Panc1 (cell line): ENCODE data around the gene ELFN1. TPM values are rescaled to one million over a fixed set of nuclear protein-coding genes. Genes with fewer than 3 reads are reported as not detected.

Experiments used
- ATAC-seq: fragments of 200-7000 bp; cut with Tn5 transposase; 2 replicates; pipeline ENCODE4 v1.9.1; 2020; ENCODE audit warnings: mild to moderate bottlenecking, moderate library complexity
- BruUV-seq: library from RNA; stranded (reverse); fragments of 400-500 nt; replicated peaks from 2 replicates; lab custom pipeline; 2021; lab: Mats Ljungman, UMichigan
- CTCF ChIA-PET: fragments of 300-600 bp; sonication (Branson Sonifier 250); formaldehyde crosslinking; loops from one replicate; lab custom pipeline; 2022; ENCODE audit warnings: antibody characterized with exemption; lab: Charles Lee
- POLR2A ChIA-PET: fragments of 300-600 bp; sonication (Branson Sonifier 250); formaldehyde crosslinking; loops from one replicate; lab custom pipeline; 2022; ENCODE audit warnings: antibody characterized with exemption; lab: Charles Lee
- DNase-seq: peaks from one replicate; pipeline ENCODE4 v3.0.0-alpha.2; 2010; ENCODE audit warnings: low read depth, low spot score
- H3K27ac ChIP-seq: 2 replicates; pipeline ENCODE4 v1.5.1; 2011; ENCODE audit warnings: mild to moderate bottlenecking, low read length, inconsistent platforms
- H3K27me3 ChIP-seq: fragments of 200-500 bp; sonication (Bioruptor generic); 2 replicates; pipeline ENCODE4 v1.6.0; 2014; ENCODE audit warnings: low read length, inconsistent platforms; ENCODE audit not compliant: control insufficient read depth, insufficient read depth
- H3K36me3 ChIP-seq: fragments of 200-500 bp; sonication (Bioruptor generic); 2 replicates; pipeline ENCODE4 v1.5.1; 2014; ENCODE audit warnings: inconsistent platforms, mild to moderate bottlenecking, low read length, moderate library complexity; ENCODE audit not compliant: control insufficient read depth, insufficient read depth
- H3K4me1 ChIP-seq: 2 replicates; pipeline ENCODE4 v1.5.1; 2011; ENCODE audit warnings: inconsistent platforms, mild to moderate bottlenecking, low read length, moderate library complexity; ENCODE audit not compliant: control insufficient read depth, insufficient read depth
- H3K4me3 ChIP-seq, 2 experiments: 2 replicates each; pipeline ENCODE4 v1.5.1; 2011 to 2012; ENCODE audit warnings: low read depth in 2 of 2, low read length in 2 of 2, mild to moderate bottlenecking in 2 of 2, inconsistent platforms in 1 of 2, moderate library complexity in 1 of 2
- H3K9me3 ChIP-seq: fragments of 200-500 bp; sonication (Bioruptor generic); 2 replicates; pipeline ENCODE4 v1.5.1; 2014; ENCODE audit warnings: low read depth, mild to moderate bottlenecking, inconsistent platforms, low read length, moderate library complexity; ENCODE audit not compliant: control insufficient read depth, insufficient read depth
- CTCF ChIP-seq: fragments of 450-650 bp; IDR thresholded peaks from 2 replicates; pipeline ENCODE4 v1.5.1; 2017; ENCODE audit warnings: mild to moderate bottlenecking
- POLR2AphosphoS5 ChIP-seq: IDR thresholded peaks from 2 replicates; pipeline ENCODE4 v1.6.1; 2012; ENCODE audit warnings: mild to moderate bottlenecking, low read depth, low read length, moderate library complexity
- SIN3A ChIP-seq: IDR thresholded peaks from 2 replicates; pipeline ENCODE4 v1.6.1; 2012; ENCODE audit warnings: low read depth, mild to moderate bottlenecking, low read length, moderate library complexity, borderline replicate concordance; ENCODE audit not compliant: insufficient read depth
- TCF7L2 ChIP-seq: IDR thresholded peaks from 2 replicates; pipeline ENCODE4 v1.6.1; 2011; ENCODE audit warnings: mild to moderate bottlenecking, low read depth, low read length, inconsistent platforms
- in situ Hi-C: cut with HindIII; loops from 2 replicates; pipeline ENCODE4 v1.10.0; 2016; ENCODE audit warnings: low sequenced_read_pairs, low pct_unique_long_range_greater_than_20kb
- intact Hi-C: fragments of 100-400 bp; cut with micrococcal nuclease; formaldehyde crosslinking; loops from one replicate; pipeline ENCODE4 v1.10.0; 2022; ENCODE audit not compliant: unreplicated experiment
- total RNA-seq: library from RNA; stranded (reverse); gene quantifications from one replicate; pipeline ENCODE4 v1.2.1, GENCODE V29; 2021; ENCODE audit not compliant: unreplicated experiment
- TF ChIP-seq, protein P1 (sequence below), 2 experiments: IDR thresholded peaks; 2 replicates each; pipeline ENCODE4 v1.6.1; 2011 to 2012; ENCODE audit warnings: low read depth in 2 of 2, control low read depth in 1 of 2, low read length in 1 of 2, mild to moderate bottlenecking in 1 of 2, moderate library complexity in 1 of 2; ENCODE audit not compliant: insufficient read depth in 1 of 2

ELFN1 gene
- total RNA-seq, 1 experiment from 2014 or later, result 39.0 TPM

GRCh38 chr7:1621718-1622117 is 48.4 kb upstream of the ELFN1 start:
- TF ChIP-seq CTCF (no peak), TCF7L2 (no peak), SIN3A (no peak), POLR2AphosphoS5 (no peak)
- TF ChIP-seq, protein P1, sequence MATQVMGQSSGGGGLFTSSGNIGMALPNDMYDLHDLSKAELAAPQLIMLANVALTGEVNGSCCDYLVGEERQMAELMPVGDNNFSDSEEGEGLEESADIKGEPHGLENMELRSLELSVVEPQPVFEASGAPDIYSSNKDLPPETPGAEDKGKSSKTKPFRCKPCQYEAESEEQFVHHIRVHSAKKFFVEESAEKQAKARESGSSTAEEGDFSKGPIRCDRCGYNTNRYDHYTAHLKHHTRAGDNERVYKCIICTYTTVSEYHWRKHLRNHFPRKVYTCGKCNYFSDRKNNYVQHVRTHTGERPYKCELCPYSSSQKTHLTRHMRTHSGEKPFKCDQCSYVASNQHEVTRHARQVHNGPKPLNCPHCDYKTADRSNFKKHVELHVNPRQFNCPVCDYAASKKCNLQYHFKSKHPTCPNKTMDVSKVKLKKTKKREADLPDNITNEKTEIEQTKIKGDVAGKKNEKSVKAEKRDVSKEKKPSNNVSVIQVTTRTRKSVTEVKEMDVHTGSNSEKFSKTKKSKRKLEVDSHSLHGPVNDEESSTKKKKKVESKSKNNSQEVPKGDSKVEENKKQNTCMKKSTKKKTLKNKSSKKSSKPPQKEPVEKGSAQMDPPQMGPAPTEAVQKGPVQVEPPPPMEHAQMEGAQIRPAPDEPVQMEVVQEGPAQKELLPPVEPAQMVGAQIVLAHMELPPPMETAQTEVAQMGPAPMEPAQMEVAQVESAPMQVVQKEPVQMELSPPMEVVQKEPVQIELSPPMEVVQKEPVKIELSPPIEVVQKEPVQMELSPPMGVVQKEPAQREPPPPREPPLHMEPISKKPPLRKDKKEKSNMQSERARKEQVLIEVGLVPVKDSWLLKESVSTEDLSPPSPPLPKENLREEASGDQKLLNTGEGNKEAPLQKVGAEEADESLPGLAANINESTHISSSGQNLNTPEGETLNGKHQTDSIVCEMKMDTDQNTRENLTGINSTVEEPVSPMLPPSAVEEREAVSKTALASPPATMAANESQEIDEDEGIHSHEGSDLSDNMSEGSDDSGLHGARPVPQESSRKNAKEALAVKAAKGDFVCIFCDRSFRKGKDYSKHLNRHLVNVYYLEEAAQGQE (IDR thresholded peaks at IDR 0.05; ENCODE audit: insufficient read depth in 1 of 2, low read depth in 2 of 2, low read length in 1 of 2), result no peak
- Histone ChIP-seq H3K9me3 (no peaks in the 10 kb centered on the region), H3K27me3 (no peaks in the 10 kb centered on the region), H3K4me3 (no peak overlapping the region), H3K36me3 (no peaks in the 10 kb centered on the region), H3K27ac (no peak overlapping the region), H3K4me1 (no peaks in the 10 kb centered on the region)
- in situ Hi-C loops (no loop called here), intact Hi-C loops (no loop called here)
- DNase-seq (no peak), ATAC-seq (no peak)
- BruUV-seq, result no TSS peak
- ChIA-PET POLR2A (no interaction called here), CTCF (no interaction called here)

- in situ Hi-C loops, result no loop called here
These were observed 47.6 kb upstream of the ELFN1 start for GRCh38 chr7:1622441-1622840.

More at GRCh38 chr7:1622441-1622840, 47.6 kb upstream of the ELFN1 start:
- BruUV-seq, result no TSS peak
- Histone ChIP-seq H3K4me1 (no peaks in the 10 kb centered on the region), H3K4me3 (no peak overlapping the region), H3K9me3 (no peaks in the 10 kb centered on the region), H3K27me3 (no peaks in the 10 kb centered on the region), H3K27ac (no peak overlapping the region), H3K36me3 (no peaks in the 10 kb centered on the region)
- CTCF ChIA-PET, result no interaction called here
- DNase-seq, result no peak
- intact Hi-C loops, result no loop called here
- TF ChIP-seq, protein P1 (IDR thresholded peaks at IDR 0.05; ENCODE audit: insufficient read depth in 1 of 2, low read depth in 2 of 2, low read length in 1 of 2), result no peak
- TF ChIP-seq CTCF, result no peak
- TF ChIP-seq SIN3A, result no peak
- no peak for TF ChIP-seq POLR2AphosphoS5
- TF ChIP-seq TCF7L2, result no peak
- ATAC-seq, result no peak
- POLR2A ChIA-PET, result no interaction called here
